Endothelial cell of umbilical vein (primary cell): ENCODE data around the gene KCNQ1OT1. TPM values are rescaled to one million over a fixed set of nuclear protein-coding genes. Genes with fewer than 3 reads are reported as not detected.

ENCODE experiments used
- BruUV-seq: library from RNA; stranded (reverse); fragments of 400-500 nt; replicated peaks from 2 replicates; lab custom pipeline; 2021; lab: Mats Ljungman, UMichigan
- CTCF ChIA-PET: fragments of 300-600, 350-600 bp; sonication (Branson Sonifier 250); formaldehyde crosslinking; loops from one replicate; lab custom pipeline; 2021; ENCODE audit warnings: antibody characterized with exemption, inconsistent platforms; lab: Charles Lee
- POLR2A ChIA-PET: fragments of 300-600, 350-600 bp; sonication (Branson Sonifier 250); formaldehyde crosslinking; loops from one replicate; lab custom pipeline; 2021; ENCODE audit warnings: antibody characterized with exemption, inconsistent platforms; lab: Charles Lee
- DNase-seq: peaks from one replicate; pipeline ENCODE4 v3.0.0-alpha.2; 2011; ENCODE audit warnings: low read depth, low spot score
- FAIRE-seq: peaks from 2 replicates; lab custom pipeline; 2011; peaks lifted over from hg19 to GRCh38; lab: Jason Lieb, UNC
- H2AFZ ChIP-seq: 2 replicates; pipeline ENCODE4 v1.6.0; 2012; ENCODE audit warnings: low read depth, low read length, control low read depth, inconsistent platforms
- H3K27ac ChIP-seq: 2 replicates; pipeline ENCODE4 v1.5.1; 2011; ENCODE audit warnings: low read depth, mild to moderate bottlenecking, control low read depth, low read length, moderate library complexity; ENCODE audit not compliant: insufficient read depth
- H3K27me3 ChIP-seq, 2 experiments: 2 replicates each; pipeline versions ENCODE4 v1.6.0 to v1.6.1; 2011; ENCODE audit warnings: low read length in 2 of 2, mixed read lengths in 1 of 2; ENCODE audit not compliant: control insufficient read depth in 2 of 2, insufficient read depth in 2 of 2
- H3K36me3 ChIP-seq, 2 experiments: 2 replicates in 1 of 2; 3 replicates in 1 of 2; pipeline ENCODE4 v1.5.1; 2011; ENCODE audit warnings: low read length in 2 of 2, mild to moderate bottlenecking in 1 of 2, moderate library complexity in 1 of 2; ENCODE audit not compliant: control insufficient read depth in 2 of 2, insufficient read depth in 2 of 2; ENCODE audit errors: extremely low read depth in 1 of 2
- H3K4me1 ChIP-seq: 3 replicates; pipeline ENCODE4 v1.5.1; 2011; ENCODE audit warnings: mild to moderate bottlenecking, low read length; ENCODE audit not compliant: control insufficient read depth, insufficient read depth; ENCODE audit errors: extremely low read depth
- H3K4me2 ChIP-seq: 2 replicates; pipeline ENCODE4 v1.6.1; 2011; ENCODE audit warnings: low read length, control low read depth, mixed read lengths; ENCODE audit not compliant: insufficient read depth
- H3K4me3 ChIP-seq, 3 experiments: fragments of 200-600 bp in 1 of 3; sonication (generic), shearing (Covaris generic) in 1 of 3; replicated peaks in 1 of 3; 2 replicates each; pipeline ENCODE4 v1.5.1; 2011 to 2016; ENCODE audit warnings: control low read depth in 3 of 3, low read length in 3 of 3, mild to moderate bottlenecking in 2 of 3, inconsistent platforms in 1 of 3, low read depth in 1 of 3, moderate library complexity in 1 of 3; ENCODE audit not compliant: insufficient read depth in 1 of 3
- H3K79me2 ChIP-seq: 2 replicates; pipeline ENCODE4 v1.6.0; 2012; ENCODE audit warnings: low read length, inconsistent platforms; ENCODE audit not compliant: control insufficient read depth, insufficient read depth
- H3K9ac ChIP-seq: replicated peaks from 2 replicates; pipeline ENCODE3; 2011; ENCODE audit warnings: low read length, control low read depth; ENCODE audit not compliant: insufficient read depth; ENCODE audit errors: extremely low read depth
- H3K9me1 ChIP-seq: replicated peaks from 3 replicates; pipeline ENCODE4 v1.6.0; 2011; ENCODE audit warnings: mild to moderate bottlenecking, low read length; ENCODE audit not compliant: control insufficient read depth, insufficient read depth; ENCODE audit errors: extremely low read depth
- H3K9me3 ChIP-seq: replicated peaks from 2 replicates; pipeline ENCODE4 v1.5.1; 2012; ENCODE audit warnings: low read length, inconsistent platforms; ENCODE audit not compliant: control insufficient read depth, insufficient read depth
- H4K20me1 ChIP-seq: replicated peaks from 2 replicates; pipeline ENCODE3; 2011; ENCODE audit warnings: mild to moderate bottlenecking, low read length; ENCODE audit not compliant: control insufficient read depth, insufficient read depth; ENCODE audit errors: extremely low read depth
- FOS ChIP-seq: IDR thresholded peaks from 2 replicates; pipeline ENCODE4 v1.6.1; 2011; ENCODE audit warnings: mild to moderate bottlenecking, low read length, moderate library complexity, borderline replicate concordance; ENCODE audit not compliant: insufficient read depth
- GATA2 ChIP-seq: IDR thresholded peaks from 2 replicates; pipeline ENCODE4 v1.7.0; 2011; ENCODE audit warnings: low read depth, mild to moderate bottlenecking, moderate library complexity, mixed read lengths, low read length; ENCODE audit not compliant: insufficient read length, insufficient read depth
- JUN ChIP-seq: IDR thresholded peaks from 2 replicates; pipeline ENCODE4 v1.6.1; 2011; ENCODE audit warnings: borderline replicate concordance, low read depth; ENCODE audit not compliant: insufficient read length, insufficient read depth
- POLR2A ChIP-seq: IDR thresholded peaks from 2 replicates; pipeline ENCODE4 v1.6.1; 2012; ENCODE audit warnings: low read depth, mild to moderate bottlenecking, control low read depth, low read length
- POLR2AphosphoS5 ChIP-seq: IDR thresholded peaks from 2 replicates; pipeline ENCODE4 v1.6.1; 2012; ENCODE audit warnings: low read depth, mild to moderate bottlenecking, control low read depth, low read length, moderate library complexity; ENCODE audit not compliant: insufficient read depth
- dilution Hi-C: fragments of 300-500 bp; cut with MboI; formaldehyde crosslinking; loops from one replicate; pipeline ENCODE4 v1.15.0; 2019; ENCODE audit warnings: low sequenced_read_pairs; ENCODE audit not compliant: extremely low pct_ligation_motif_present
- intact Hi-C: fragments of 100-400 bp; cut with micrococcal nuclease; formaldehyde crosslinking; loops from one replicate; pipeline ENCODE4 v1.10.0; 2022
- polyA plus RNA-seq, 4 experiments: library from polyadenylated mRNA; depleted of rRNA in 3 of 4; stranded (reverse) in 3 of 4; unstranded in 1 of 4; fragments of >200 nt; gene quantifications; 2 replicates each; pipeline versions ENCODE4 v1.2.1 to v1.2.3, GENCODE V29; 2011 to 2012; ENCODE audit warnings: missing spikeins in 1 of 4
- total RNA-seq: library from RNA; stranded (reverse); gene quantifications from 2 replicates; pipeline ENCODE4 v1.2.3, GENCODE V29; 2021
- TF ChIP-seq, protein P1 (sequence below), 2 donors: IDR thresholded peaks; 1 replicate in 1 of 2; 2 replicates in 1 of 2; pipeline ENCODE4 v1.5.1; 2011; ENCODE audit warnings: low read length in 2 of 2, mild to moderate bottlenecking in 2 of 2, moderate library complexity in 2 of 2, control low read depth in 1 of 2, inconsistent platforms in 1 of 2, low read depth in 1 of 2; ENCODE audit not compliant: insufficient read depth in 1 of 2; ENCODE audit errors: extremely low read depth in 1 of 2
- TF ChIP-seq, protein P2 (sequence below): IDR thresholded peaks from 2 replicates; pipeline ENCODE4 v1.6.1; 2011; ENCODE audit not compliant: insufficient read depth, insufficient read length

Gene KCNQ1OT1
- total and polyA plus RNA-seq, 2 donors (not counting 3 experiments of a cell fraction or from before 2014, with no cell fraction given): 0.11 to 1.8 TPM

DNA sequence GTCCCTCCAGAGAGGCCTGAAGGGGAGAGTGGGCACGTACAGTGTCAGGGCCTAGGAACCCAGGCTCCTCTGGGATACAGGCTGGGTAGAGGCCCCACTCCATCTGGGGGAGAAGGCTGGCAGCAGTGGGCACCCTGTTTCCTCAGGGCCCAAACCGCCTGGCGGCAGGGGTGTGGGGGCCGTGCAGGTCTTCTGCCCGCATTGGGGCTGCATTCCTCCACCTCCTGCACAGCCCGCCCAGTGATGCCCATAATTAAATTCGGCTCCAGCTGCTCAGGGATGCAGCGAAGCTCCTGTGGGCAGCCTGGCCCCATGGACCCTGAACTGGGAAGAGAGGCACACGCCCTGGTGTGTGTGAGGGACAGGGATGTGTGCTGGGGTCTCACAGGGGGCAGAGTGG lies 35.4 kb downstream of the KCNQ1OT1 start:
- H3K9me1 ChIP-seq: no peaks in the 10 kb centered on the region
- CTCF ChIA-PET: no interaction called here
- H2AFZ ChIP-seq: no peak overlapping the region
- no peaks in the 10 kb centered on the region for H3K27me3 ChIP-seq
- no peak overlapping the region for H3K9ac ChIP-seq
- no peak overlapping the region for H3K4me3 ChIP-seq
- peaks cover 4% of the 10 kb centered on the region for H3K9me3 ChIP-seq
- no peak for DNase-seq
- intact Hi-C loops (no loop called here), dilution Hi-C loops (no loop called here)
- FAIRE-seq: no peak
- TF ChIP-seq FOS: no peak
- no peak for TF ChIP-seq POLR2A
- TF ChIP-seq, protein P1, sequence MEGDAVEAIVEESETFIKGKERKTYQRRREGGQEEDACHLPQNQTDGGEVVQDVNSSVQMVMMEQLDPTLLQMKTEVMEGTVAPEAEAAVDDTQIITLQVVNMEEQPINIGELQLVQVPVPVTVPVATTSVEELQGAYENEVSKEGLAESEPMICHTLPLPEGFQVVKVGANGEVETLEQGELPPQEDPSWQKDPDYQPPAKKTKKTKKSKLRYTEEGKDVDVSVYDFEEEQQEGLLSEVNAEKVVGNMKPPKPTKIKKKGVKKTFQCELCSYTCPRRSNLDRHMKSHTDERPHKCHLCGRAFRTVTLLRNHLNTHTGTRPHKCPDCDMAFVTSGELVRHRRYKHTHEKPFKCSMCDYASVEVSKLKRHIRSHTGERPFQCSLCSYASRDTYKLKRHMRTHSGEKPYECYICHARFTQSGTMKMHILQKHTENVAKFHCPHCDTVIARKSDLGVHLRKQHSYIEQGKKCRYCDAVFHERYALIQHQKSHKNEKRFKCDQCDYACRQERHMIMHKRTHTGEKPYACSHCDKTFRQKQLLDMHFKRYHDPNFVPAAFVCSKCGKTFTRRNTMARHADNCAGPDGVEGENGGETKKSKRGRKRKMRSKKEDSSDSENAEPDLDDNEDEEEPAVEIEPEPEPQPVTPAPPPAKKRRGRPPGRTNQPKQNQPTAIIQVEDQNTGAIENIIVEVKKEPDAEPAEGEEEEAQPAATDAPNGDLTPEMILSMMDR (IDR thresholded peaks at IDR 0.05; ENCODE audit: extremely low read depth in 1 of 2, insufficient read depth in 1 of 2, low read depth in 1 of 2, low read length in 2 of 2): no peak
- TF ChIP-seq, protein P2, sequence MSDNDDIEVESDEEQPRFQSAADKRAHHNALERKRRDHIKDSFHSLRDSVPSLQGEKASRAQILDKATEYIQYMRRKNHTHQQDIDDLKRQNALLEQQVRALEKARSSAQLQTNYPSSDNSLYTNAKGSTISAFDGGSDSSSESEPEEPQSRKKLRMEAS: no peak
- TF ChIP-seq JUN: no peak
- no peak for TF ChIP-seq POLR2AphosphoS5
- no peak for TF ChIP-seq GATA2
- BruUV-seq: no TSS peak
- no peaks in the 10 kb centered on the region for H4K20me1 ChIP-seq
- H3K4me2 ChIP-seq: no peak overlapping the region
- no peaks in the 10 kb centered on the region for H3K36me3 ChIP-seq
- no peak overlapping the region for H3K27ac ChIP-seq
- H3K79me2 ChIP-seq: no peaks in the 10 kb centered on the region
- POLR2A ChIA-PET: no interaction called here
- no peaks in the 10 kb centered on the region for H3K4me1 ChIP-seq
